Retinal pigment epithelial cell (primary cell): ENCODE results near the gene PTPRD.
"Not testable (repeated sequence)": the region's sequence is repeated elsewhere in the genome, so short reads cannot be mapped to it uniquely, and the experiment has no call there.

Source experiments
- DNase-seq: peaks from one replicate; pipeline ENCODE4 v3.0.0-alpha.2; 2010; ENCODE audit warnings: low read depth
- H3K4me3 ChIP-seq: 2 replicates; pipeline ENCODE4 v1.5.1; 2011; ENCODE audit warnings: mild to moderate bottlenecking, low read length, control low read depth, moderate library complexity
- TF ChIP-seq, protein P1 (sequence below): conservative IDR thresholded peaks from 2 replicates; pipeline ENCODE4 v1.5.1; 2011; ENCODE audit warnings: low read depth, low read length, control low read depth, inconsistent platforms

Gene PTPRD

GRCh38 chr9:10371824-10372223 lies 241.0 kb downstream of the PTPRD start:
- H3K4me3 ChIP-seq: no peak overlapping the region
- TF ChIP-seq, protein P1, sequence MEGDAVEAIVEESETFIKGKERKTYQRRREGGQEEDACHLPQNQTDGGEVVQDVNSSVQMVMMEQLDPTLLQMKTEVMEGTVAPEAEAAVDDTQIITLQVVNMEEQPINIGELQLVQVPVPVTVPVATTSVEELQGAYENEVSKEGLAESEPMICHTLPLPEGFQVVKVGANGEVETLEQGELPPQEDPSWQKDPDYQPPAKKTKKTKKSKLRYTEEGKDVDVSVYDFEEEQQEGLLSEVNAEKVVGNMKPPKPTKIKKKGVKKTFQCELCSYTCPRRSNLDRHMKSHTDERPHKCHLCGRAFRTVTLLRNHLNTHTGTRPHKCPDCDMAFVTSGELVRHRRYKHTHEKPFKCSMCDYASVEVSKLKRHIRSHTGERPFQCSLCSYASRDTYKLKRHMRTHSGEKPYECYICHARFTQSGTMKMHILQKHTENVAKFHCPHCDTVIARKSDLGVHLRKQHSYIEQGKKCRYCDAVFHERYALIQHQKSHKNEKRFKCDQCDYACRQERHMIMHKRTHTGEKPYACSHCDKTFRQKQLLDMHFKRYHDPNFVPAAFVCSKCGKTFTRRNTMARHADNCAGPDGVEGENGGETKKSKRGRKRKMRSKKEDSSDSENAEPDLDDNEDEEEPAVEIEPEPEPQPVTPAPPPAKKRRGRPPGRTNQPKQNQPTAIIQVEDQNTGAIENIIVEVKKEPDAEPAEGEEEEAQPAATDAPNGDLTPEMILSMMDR: no peak
- DNase-seq: no peak

DNA sequence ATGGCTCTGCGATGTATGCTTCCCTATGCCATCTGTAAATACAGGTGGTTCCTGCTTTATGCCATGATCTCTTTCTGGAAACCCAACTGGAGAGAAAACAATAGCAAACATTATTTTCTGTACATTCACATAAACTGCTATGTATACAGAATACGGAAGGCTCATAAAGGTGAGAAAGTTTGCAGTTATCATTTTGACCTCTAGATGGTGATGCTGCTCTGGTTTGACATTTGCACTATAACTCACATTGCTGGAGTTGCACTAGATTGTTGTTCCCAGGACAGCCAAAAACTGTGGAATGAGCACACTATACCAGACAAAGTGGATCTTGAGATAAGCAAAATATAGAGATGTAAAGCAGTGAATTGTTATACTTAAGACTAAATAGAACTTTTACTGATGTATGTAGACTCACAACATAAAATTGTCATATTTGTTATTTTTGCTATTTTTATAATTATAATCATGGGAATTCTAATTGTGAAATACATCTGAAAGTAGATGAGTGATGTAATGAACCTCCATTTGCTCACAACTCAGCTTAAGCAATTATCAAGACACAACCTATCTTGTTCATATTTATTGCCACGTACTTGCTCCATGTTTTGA lies 246.5 kb downstream of the PTPRD start:
- TF ChIP-seq, protein P1: peak; percentile 82
- DNase-seq: peak; percentile 6
- no peak overlapping the region for H3K4me3 ChIP-seq

GRCh38 chr9:10354591-10354990 lies 258.2 kb downstream of the PTPRD start:
- TF ChIP-seq, protein P1: no peak
- H3K4me3 ChIP-seq: no peak overlapping the region
- DNase-seq: no peak

- not testable (repeated sequence) for H3K4me3 ChIP-seq, DNase-seq
Observed at GRCh38 chr9:10345621-10346020, 267.2 kb downstream of the PTPRD start.

- no peak for DNase-seq
- TF ChIP-seq, protein P1: no peak
- no peak overlapping the region for H3K4me3 ChIP-seq
Observed at GRCh38 chr9:10341057-10341456, 271.7 kb downstream of the PTPRD start.

DNA sequence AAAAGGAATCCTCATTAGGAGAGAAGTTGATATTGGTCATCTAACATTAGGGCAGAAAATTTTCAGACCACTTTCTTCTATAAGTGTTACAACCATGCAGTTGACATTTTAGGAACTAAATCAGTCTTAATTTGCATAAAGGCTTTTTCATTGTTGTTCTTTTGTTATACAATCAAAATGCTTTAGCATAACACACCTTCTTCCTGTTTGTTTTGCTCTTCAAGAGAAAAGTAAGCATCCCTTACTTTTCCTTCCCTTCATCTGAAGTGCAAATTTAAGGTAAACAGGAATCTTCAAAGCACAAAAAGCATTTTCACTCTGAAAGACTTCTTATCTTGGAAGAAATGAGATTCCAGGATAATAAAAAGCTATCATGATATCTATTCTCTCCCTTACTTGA lies 273.6 kb downstream of the PTPRD start:
- H3K4me3 ChIP-seq: no peak overlapping the region
- TF ChIP-seq, protein P1: no peak
- DNase-seq: no peak

GRCh38 chr9:10331157-10331556 lies 281.6 kb downstream of the PTPRD start:
- H3K4me3 ChIP-seq: no peak overlapping the region
- TF ChIP-seq, protein P1: no peak
- DNase-seq: no peak
